C4-2B (cell line): ENCODE measurements around the gene ARHGAP42.

Source experiments
- CTCF ChIP-seq: fragments of 450-650 bp; conservative IDR thresholded peaks from 2 replicates; pipeline ENCODE4 v1.5.1; 2017; ENCODE audit warnings: mild to moderate bottlenecking
- ZFX ChIP-seq: fragments of 450-650 bp; IDR thresholded peaks from 2 replicates; pipeline ENCODE4 v1.6.1; 2017

- no peak for TF ChIP-seq CTCF
- TF ChIP-seq ZFX = no peak
These were observed 5.0 kb downstream of the ARHGAP42 start for GRCh38 chr11:100691896-100692653.
